Stimulated activated naive B cell treated with anti-CD40 and anti-IgM and Interleukin-4, amounts not matched to agents 10 μg/mL and 1 μg/mL and 100 μg/mL, for 72 hours (primary cell): ENCODE results near the gene SIGLEC1.

Source experiments
- ATAC-seq, 2 donors: fragments of 150-1000 bp; cut with Tn5 transposase; replicated peaks; 2 replicates each; pipeline ENCODE4 v1.10.0; 2021; ENCODE audit warnings: moderate library complexity in 1 of 2
- DNase-seq: peaks from one replicate; pipeline ENCODE4 v3.0.0; 2021
- H3K27ac Mint-ChIP-seq: one replicate; pipeline ENCODE4 v1.8.0; 2022; ENCODE audit warnings: mild to moderate bottlenecking, mixed read lengths
- H3K27me3 Mint-ChIP-seq, 2 donors: one replicate each; pipeline ENCODE4 v1.8.0; 2022; ENCODE audit warnings: mixed read lengths in 2 of 2
- H3K36me3 Mint-ChIP-seq, 2 donors: one replicate each; pipeline ENCODE4 v1.8.0; 2022; ENCODE audit warnings: mixed read lengths in 2 of 2, mild to moderate bottlenecking in 1 of 2
- H3K4me1 Mint-ChIP-seq, 2 donors: one replicate each; pipeline ENCODE4 v1.8.0; 2022; ENCODE audit warnings: mixed read lengths in 2 of 2, mild to moderate bottlenecking in 1 of 2
- H3K4me3 Mint-ChIP-seq, 2 donors: one replicate each; pipeline ENCODE4 v1.8.0; 2022; ENCODE audit warnings: mild to moderate bottlenecking in 2 of 2, mixed read lengths in 2 of 2, moderate library complexity in 1 of 2
- H3K9me3 Mint-ChIP-seq, 2 donors: one replicate each; pipeline ENCODE4 v1.8.0; 2022; ENCODE audit warnings: mixed read lengths in 2 of 2, mild to moderate bottlenecking in 1 of 2

SIGLEC1 gene

GRCh38 chr20:3706774-3707507, 5.5 kb downstream of the SIGLEC1 start:
- no peak overlapping the region for H3K27ac Mint-ChIP-seq
- peaks cover 0 to 4% of the 10 kb centered on the region in 2 donors for H3K4me1 Mint-ChIP-seq
- peaks cover 12 to 43% of the 10 kb centered on the region in 2 donors for H3K27me3 Mint-ChIP-seq
- DNase-seq = no peak
- H3K9me3 Mint-ChIP-seq = no peaks in the 10 kb centered on the region
- no peak overlapping the region for H3K4me3 Mint-ChIP-seq
- H3K36me3 Mint-ChIP-seq = no peaks in the 10 kb centered on the region
- ATAC-seq = no peak

DNA sequence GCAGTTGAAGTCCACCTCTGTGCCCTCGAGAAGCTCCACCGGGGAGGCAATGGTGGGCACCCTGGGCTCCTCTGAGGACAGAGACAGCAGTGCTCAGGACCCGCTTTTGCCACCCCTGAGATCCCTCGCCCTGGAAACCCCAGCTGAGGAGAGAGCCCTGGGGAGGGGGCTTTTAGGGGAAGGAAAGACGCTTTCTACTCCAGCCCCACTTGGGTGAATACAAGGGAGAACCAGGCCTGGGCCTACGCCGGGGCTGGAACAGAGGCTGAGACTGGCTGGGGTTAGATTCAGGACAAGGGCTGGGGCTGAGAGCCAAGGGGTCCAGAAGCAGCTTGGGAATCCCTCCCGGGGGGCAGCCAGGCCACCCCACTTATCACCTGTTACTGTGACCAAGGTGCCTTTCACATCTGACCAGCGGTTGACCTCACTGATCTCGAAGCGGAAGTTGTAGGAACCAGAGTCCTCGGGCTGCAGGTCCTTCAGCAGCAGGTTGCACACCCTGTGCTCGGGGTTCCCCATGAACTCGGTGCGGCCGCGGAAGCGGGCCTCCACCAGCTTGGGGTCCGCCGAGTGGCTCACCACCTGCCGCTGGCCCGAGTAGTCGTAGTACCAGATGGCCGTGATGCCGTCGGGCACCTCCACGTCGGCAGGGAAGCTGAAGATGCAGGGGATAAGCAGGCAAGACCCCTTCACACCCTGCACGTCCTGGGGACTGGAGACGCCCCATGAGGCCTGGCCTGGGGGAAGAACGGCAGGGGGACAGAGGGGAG, 6.2 kb downstream of the SIGLEC1 start:
- H3K27ac Mint-ChIP-seq = no peak overlapping the region
- ATAC-seq = no peak
- no peaks in the 10 kb centered on the region for H3K36me3 Mint-ChIP-seq
- no peaks in the 10 kb centered on the region for H3K9me3 Mint-ChIP-seq
- no peak overlapping the region for H3K4me3 Mint-ChIP-seq
- peaks cover 0 to under 1% of the 10 kb centered on the region in 2 donors for H3K4me1 Mint-ChIP-seq
- peaks cover 4 to 35% of the 10 kb centered on the region in 2 donors for H3K27me3 Mint-ChIP-seq
- DNase-seq = no peak

DNA sequence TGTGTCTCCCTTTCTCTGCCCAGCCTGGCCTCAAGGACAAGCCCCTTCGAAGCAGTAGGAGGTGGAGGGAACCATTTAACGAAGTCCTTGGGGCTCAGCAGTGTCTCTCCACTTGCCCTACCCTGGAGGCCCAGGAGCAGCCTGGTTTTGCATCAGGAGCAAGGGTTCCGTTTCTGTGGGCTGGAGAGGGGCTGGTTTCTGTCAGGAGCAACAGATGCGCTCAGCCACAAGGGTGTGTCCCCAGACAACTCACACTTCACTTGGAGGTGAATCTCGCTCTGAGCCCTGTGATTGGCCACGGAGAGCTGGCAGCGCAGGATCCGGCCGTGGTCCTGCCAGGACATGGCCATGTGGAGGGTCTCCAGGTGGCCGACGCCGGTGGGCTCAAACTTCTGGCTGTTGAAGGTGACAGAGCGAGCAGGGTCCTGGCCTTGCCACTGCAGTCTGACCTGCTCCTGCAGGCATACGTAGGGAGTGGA, 6.9 kb downstream of the SIGLEC1 start:
- Mint-ChIP-seq H3K36me3 (no peaks in the 10 kb centered on the region), H3K4me3 (no peak overlapping the region), H3K4me1 (no peaks in the 10 kb centered on the region), H3K27me3 (peaks cover 4 to 34% of the 10 kb centered on the region in 2 donors), H3K9me3 (no peaks in the 10 kb centered on the region), H3K27ac (no peak overlapping the region)
- DNase-seq = no peak
- ATAC-seq = no peak

- no peaks in the 10 kb centered on the region for H3K9me3 Mint-ChIP-seq
- H3K27me3 Mint-ChIP-seq = peaks cover 4 to 34% of the 10 kb centered on the region in 2 donors
- DNase-seq (no peak), ATAC-seq (no peak)
- H3K27ac Mint-ChIP-seq = peak overlapping the region; percentile 26
- no peaks in the 10 kb centered on the region for H3K36me3 Mint-ChIP-seq
- H3K4me1 Mint-ChIP-seq = no peaks in the 10 kb centered on the region
- no peak overlapping the region for H3K4me3 Mint-ChIP-seq
Measured at GRCh38 chr20:3704087-3704486, 8.3 kb downstream of the SIGLEC1 start.

- Mint-ChIP-seq H3K27ac (no peak overlapping the region), H3K4me1 (no peaks in the 10 kb centered on the region), H3K36me3 (no peaks in the 10 kb centered on the region), H3K9me3 (no peaks in the 10 kb centered on the region), H3K4me3 (no peak overlapping the region), H3K27me3 (peaks cover 4 to 32% of the 10 kb centered on the region in 2 donors)
- DNase-seq (no peak), ATAC-seq (no peak)
Measured at GRCh38 chr20:3702611-3703391, 9.6 kb downstream of the SIGLEC1 start.

GRCh38 chr20:3701061-3701998, 11.1 kb downstream of the SIGLEC1 start:
- Mint-ChIP-seq H3K4me1 (no peaks in the 10 kb centered on the region), H3K27ac (no peak overlapping the region), H3K9me3 (no peaks in the 10 kb centered on the region), H3K27me3 (peaks cover 4 to 27% of the 10 kb centered on the region in 2 donors), H3K36me3 (no peaks in the 10 kb centered on the region), H3K4me3 (no peak overlapping the region)
- no peak for ATAC-seq
- DNase-seq = no peak

DNA sequence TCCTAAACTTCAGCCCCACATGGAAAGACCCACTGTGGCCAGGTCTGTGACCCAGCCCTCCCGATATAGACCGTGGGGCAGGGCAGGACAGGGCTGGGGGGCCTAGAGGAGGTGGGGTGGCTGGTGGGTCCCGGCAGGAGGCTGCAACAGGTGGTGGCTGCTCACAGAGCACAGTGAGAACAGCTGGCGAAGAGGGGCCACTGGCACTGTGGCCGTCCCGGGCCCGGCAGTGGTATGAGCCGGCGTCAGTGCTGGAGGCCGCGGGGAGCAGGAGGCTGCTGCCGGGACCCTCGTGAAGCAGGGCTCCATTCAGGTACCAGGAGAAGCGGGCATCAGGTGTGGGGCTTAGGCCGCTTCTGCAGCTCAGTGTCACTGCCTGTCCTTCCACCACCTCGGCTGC, 13.4 kb downstream of the SIGLEC1 start:
- ATAC-seq = no peak
- Mint-ChIP-seq H3K27ac (no peak overlapping the region), H3K27me3 (peaks cover 1 to 10% of the 10 kb centered on the region in 2 donors), H3K36me3 (no peaks in the 10 kb centered on the region), H3K9me3 (no peaks in the 10 kb centered on the region), H3K4me1 (no peaks in the 10 kb centered on the region), H3K4me3 (no peak overlapping the region)
- DNase-seq = no peak

GRCh38 chr20:3698591-3699001, 13.8 kb downstream of the SIGLEC1 start:
- H3K9me3 Mint-ChIP-seq = no peaks in the 10 kb centered on the region
- H3K27me3 Mint-ChIP-seq = peaks cover 0 to 10% of the 10 kb centered on the region in 2 donors
- ATAC-seq (peak in 1 of 2 donors; percentile 13), DNase-seq (no peak)
- no peaks in the 10 kb centered on the region for H3K4me1 Mint-ChIP-seq
- H3K4me3 Mint-ChIP-seq = no peak overlapping the region
- no peaks in the 10 kb centered on the region for H3K36me3 Mint-ChIP-seq
- no peak overlapping the region for H3K27ac Mint-ChIP-seq

DNA sequence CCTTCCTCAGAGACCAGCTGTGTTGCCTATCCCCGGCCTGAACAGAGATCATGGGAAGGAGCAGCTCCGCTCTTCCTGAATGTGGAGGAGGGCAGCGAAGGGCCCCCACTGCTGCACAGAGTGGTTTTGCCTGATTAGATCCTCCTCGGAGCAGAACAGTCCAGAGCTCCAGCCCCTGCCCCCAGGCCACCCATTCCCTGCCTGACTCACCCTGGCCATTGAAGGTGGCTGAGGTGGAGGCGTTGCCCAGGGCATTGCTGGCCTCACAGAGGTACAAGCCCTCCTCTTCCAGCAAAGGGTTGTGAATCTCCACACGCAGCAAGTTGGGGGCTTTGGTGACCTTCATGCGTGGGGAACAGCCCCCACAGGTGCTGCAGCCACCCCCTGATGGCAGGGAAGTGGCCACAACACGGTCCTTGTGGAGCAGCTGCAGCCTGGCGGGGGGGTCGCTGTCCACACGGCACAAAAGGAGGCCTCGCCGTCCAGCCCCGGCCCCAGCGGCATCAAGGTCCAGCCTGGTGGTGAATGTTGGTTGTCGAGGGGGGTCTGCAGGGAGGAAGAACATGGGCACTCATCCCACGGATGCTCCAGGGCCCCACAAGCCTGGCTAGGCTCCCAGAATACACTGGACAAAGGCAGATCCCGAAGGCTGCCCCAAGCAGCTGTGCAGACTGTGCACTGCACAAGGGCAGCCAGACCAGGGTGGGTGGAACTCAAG, 14.7 kb downstream of the SIGLEC1 start:
- Mint-ChIP-seq H3K4me1 (no peaks in the 10 kb centered on the region), H3K9me3 (no peaks in the 10 kb centered on the region), H3K27me3 (peaks cover 0 to 6% of the 10 kb centered on the region in 2 donors), H3K4me3 (no peak overlapping the region), H3K27ac (no peak overlapping the region), H3K36me3 (no peaks in the 10 kb centered on the region)
- ATAC-seq (no peak), DNase-seq (no peak)

DNA sequence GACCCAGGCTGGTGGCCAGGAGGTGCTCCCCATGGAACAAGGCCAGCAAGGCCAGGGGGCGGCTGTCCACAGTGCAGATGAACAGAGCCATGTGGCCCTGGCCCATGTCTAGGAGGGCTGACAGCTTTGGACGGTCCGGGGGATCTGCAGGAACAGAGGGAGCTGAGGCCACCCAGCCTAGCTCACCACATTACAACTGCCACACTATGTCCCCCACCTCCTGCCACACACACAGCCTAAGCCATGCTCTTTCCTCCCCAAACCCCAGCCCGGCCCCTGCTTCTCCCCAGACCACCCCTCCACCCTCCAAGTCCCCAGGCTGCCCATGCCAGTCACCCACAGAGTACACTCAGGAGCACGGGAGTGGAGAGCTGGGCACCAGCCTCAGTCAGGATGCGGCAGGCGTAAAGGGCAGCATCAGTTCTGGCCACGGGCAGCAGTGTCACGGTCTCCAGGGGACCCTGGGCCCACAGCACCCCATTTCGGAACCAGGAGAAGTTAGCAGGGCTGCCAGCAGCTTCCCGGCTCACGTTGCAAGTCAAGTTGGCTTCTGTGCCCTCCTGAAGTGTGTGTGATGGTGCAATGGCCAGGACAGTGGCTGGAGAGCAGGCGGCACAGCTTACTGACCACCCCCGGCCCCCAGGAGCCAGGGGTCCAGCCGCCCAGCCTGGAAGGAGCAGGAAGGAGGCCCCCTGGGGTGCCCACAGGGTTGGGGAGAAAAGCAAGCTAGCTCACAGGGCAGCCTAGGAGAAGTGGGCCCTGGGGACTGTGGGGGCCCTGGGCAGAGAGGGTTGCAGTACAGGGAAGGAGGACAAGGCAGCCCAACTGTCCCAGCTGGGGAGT, 15.4 kb downstream of the SIGLEC1 start:
- DNase-seq = no peak
- no peak for ATAC-seq
- Mint-ChIP-seq H3K4me1 (no peaks in the 10 kb centered on the region), H3K27ac (no peak overlapping the region), H3K27me3 (peaks cover 0 to 5% of the 10 kb centered on the region in 2 donors), H3K9me3 (no peaks in the 10 kb centered on the region), H3K4me3 (no peak overlapping the region), H3K36me3 (no peaks in the 10 kb centered on the region)

GRCh38 chr20:3696200-3696599, 16.2 kb downstream of the SIGLEC1 start:
- H3K9me3 Mint-ChIP-seq = no peaks in the 10 kb centered on the region
- no peaks in the 10 kb centered on the region for H3K36me3 Mint-ChIP-seq
- DNase-seq = no peak
- no peak overlapping the region for H3K4me3 Mint-ChIP-seq
- H3K4me1 Mint-ChIP-seq = no peaks in the 10 kb centered on the region
- peaks cover 0 to 5% of the 10 kb centered on the region in 2 donors for H3K27me3 Mint-ChIP-seq
- H3K27ac Mint-ChIP-seq = no peak overlapping the region
- no peak for ATAC-seq

- H3K4me1 Mint-ChIP-seq = no peaks in the 10 kb centered on the region
- H3K4me3 Mint-ChIP-seq = no peak overlapping the region
- H3K36me3 Mint-ChIP-seq = no peaks in the 10 kb centered on the region
- DNase-seq (no peak), ATAC-seq (no peak)
- no peak overlapping the region for H3K27ac Mint-ChIP-seq
- peaks cover 0 to 5% of the 10 kb centered on the region in 2 donors for H3K27me3 Mint-ChIP-seq
- H3K9me3 Mint-ChIP-seq = no peaks in the 10 kb centered on the region
Measured at GRCh38 chr20:3694864-3695263, 17.5 kb downstream of the SIGLEC1 start.
